ENCODE data around the gene CRELD2.

CRELD2 gene

DNA sequence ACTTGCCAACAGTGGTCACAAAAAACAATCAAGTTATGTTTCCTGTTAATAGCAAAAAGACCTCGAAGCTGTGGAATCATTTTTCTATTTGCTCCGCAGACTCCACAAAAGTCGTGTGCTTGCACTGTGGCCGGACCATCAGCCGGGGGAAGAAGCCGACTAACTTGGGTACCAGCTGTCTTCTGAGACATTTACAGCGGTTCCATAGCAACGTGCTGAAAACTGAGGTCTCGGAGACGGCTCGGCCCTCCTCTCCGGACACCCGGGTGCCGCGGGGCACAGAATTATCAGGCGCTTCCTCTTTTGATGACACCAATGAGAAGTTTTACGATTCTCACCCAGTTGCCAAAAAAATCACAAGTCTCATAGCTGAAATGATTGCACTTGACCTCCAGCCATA is 33.2 kb upstream of the CRELD2 start:
- POLR2A ChIA-PET: no interaction called here
- Histone ChIP-seq H3K4me1 (ENCODE audit: control insufficient read depth, insufficient read depth, low read length) (no peaks in the 10 kb centered on the region), H3K27ac (ENCODE audit: extremely low read depth, low read depth, low read length) (no peak overlapping the region), H3K9me3 (ENCODE audit: control insufficient read depth, insufficient read depth, low read depth, low read length) (0 out of 2 replicates have a peak, but pooled peaks cover 3% of the 10 kb centered on the region), H3K36me3 (ENCODE audit: control insufficient read depth in 2 of 2, insufficient read depth in 1 of 2, low read length in 2 of 2) (peaks cover 0 to 76% of the 10 kb centered on the region in 2 experiments), H3K4me3 (ENCODE audit: low read depth, low read length) (no peak overlapping the region)
- no peak for TF ChIP-seq ZNF157 (tag by site-specific recombination; IDR thresholded peaks at IDR 0.05)
- TF ChIP-seq ZNF600 (tag by site-specific recombination; IDR thresholded peaks at IDR 0.05): no peak
- TF ChIP-seq, protein P1, sequence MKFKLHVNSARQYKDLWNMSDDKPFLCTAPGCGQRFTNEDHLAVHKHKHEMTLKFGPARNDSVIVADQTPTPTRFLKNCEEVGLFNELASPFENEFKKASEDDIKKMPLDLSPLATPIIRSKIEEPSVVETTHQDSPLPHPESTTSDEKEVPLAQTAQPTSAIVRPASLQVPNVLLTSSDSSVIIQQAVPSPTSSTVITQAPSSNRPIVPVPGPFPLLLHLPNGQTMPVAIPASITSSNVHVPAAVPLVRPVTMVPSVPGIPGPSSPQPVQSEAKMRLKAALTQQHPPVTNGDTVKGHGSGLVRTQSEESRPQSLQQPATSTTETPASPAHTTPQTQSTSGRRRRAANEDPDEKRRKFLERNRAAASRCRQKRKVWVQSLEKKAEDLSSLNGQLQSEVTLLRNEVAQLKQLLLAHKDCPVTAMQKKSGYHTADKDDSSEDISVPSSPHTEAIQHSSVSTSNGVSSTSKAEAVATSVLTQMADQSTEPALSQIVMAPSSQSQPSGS (tag by site-specific recombination; IDR thresholded peaks at IDR 0.05; ENCODE audit: low read depth): no peak
- no peak for TF ChIP-seq ZBTB8A (tag by site-specific recombination; IDR thresholded peaks at IDR 0.05)
- no peak for TF ChIP-seq GLI4 (tag by site-specific recombination; IDR thresholded peaks at IDR 0.05)
- TF ChIP-seq, protein P2, sequence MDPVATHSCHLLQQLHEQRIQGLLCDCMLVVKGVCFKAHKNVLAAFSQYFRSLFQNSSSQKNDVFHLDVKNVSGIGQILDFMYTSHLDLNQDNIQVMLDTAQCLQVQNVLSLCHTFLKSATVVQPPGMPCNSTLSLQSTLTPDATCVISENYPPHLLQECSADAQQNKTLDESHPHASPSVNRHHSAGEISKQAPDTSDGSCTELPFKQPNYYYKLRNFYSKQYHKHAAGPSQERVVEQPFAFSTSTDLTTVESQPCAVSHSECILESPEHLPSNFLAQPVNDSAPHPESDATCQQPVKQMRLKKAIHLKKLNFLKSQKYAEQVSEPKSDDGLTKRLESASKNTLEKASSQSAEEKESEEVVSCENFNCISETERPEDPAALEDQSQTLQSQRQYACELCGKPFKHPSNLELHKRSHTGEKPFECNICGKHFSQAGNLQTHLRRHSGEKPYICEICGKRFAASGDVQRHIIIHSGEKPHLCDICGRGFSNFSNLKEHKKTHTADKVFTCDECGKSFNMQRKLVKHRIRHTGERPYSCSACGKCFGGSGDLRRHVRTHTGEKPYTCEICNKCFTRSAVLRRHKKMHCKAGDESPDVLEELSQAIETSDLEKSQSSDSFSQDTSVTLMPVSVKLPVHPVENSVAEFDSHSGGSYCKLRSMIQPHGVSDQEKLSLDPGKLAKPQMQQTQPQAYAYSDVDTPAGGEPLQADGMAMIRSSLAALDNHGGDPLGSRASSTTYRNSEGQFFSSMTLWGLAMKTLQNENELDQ (tag by site-specific recombination; IDR thresholded peaks at IDR 0.05; ENCODE audit: low read depth): no peak
- TF ChIP-seq ZNF560 (tag by site-specific recombination; IDR thresholded peaks at IDR 0.05; ENCODE audit: borderline replicate concordance): no peak
- CTCF ChIA-PET: no interaction called here

DNA sequence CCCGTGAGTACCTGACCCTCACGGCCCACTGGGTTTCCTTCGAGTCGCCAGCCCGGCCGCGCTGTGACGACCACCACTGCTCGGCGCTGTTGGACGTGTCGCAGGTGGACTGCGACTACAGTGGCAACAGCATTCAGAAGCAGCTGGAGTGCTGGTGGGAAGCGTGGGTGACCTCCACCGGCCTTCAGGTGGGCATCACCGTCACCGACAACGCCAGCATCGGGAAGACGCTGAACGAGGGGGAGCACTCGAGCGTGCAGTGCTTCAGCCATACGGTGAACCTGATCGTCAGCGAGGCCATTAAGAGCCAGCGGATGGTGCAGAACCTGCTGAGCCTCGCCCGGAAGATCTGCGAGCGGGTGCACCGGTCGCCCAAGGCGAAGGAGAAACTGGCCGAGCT is 32.6 kb upstream of the CRELD2 start:
- no peak overlapping the region for H3K27ac ChIP-seq (ENCODE audit: extremely low read depth, low read depth, low read length)
- no peaks in the 10 kb centered on the region for H3K4me1 ChIP-seq (ENCODE audit: control insufficient read depth, insufficient read depth, low read length)
- ChIA-PET CTCF (no interaction called here), POLR2A (no interaction called here)
- no peak overlapping the region for H3K4me3 ChIP-seq (ENCODE audit: low read depth, low read length)
- H3K36me3 ChIP-seq (ENCODE audit: control insufficient read depth in 2 of 2, insufficient read depth in 1 of 2, low read length in 2 of 2): peaks cover 0 to 81% of the 10 kb centered on the region in 2 experiments
- no peak for TF ChIP-seq KLF16 (tag by site-specific recombination; IDR thresholded peaks at IDR 0.05)
- TF ChIP-seq, protein P3, sequence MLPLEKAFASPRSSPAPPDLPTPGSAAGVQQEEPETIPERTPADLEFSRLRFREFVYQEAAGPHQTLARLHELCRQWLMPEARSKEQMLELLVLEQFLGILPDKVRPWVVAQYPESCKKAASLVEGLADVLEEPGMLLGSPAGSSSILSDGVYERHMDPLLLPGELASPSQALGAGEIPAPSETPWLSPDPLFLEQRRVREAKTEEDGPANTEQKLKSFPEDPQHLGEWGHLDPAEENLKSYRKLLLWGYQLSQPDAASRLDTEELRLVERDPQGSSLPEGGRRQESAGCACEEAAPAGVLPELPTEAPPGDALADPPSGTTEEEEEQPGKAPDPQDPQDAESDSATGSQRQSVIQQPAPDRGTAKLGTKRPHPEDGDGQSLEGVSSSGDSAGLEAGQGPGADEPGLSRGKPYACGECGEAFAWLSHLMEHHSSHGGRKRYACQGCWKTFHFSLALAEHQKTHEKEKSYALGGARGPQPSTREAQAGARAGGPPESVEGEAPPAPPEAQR (tag by site-specific recombination; IDR thresholded peaks at IDR 0.05): no peak
- no peak for TF ChIP-seq GFI1B (tag by site-specific recombination; IDR thresholded peaks at IDR 0.05)
- no peak for TF ChIP-seq PRDM1 (tag by site-specific recombination; IDR thresholded peaks at IDR 0.05)
- TF ChIP-seq SCRT2 (tag by site-specific recombination; IDR thresholded peaks at IDR 0.05): no peak
- TF ChIP-seq ZSCAN30 (tag by site-specific recombination; IDR thresholded peaks at IDR 0.05): no peak
- no peak for TF ChIP-seq ZNF514 (tag by site-specific recombination; IDR thresholded peaks at IDR 0.05)
- TF ChIP-seq ZNF202 (tag by site-specific recombination; IDR thresholded peaks at IDR 0.05; ENCODE audit: borderline replicate concordance): no peak
- no peak for TF ChIP-seq ZNF555 (tag by site-specific recombination; conservative IDR thresholded peaks at IDR 0.05)
- no peak for TF ChIP-seq ZNF324 (tag by site-specific recombination; IDR thresholded peaks at IDR 0.05)
- TF ChIP-seq ZBTB21 (tag by site-specific recombination; IDR thresholded peaks at IDR 0.05): no peak
- no peak for TF ChIP-seq ZNF530 (tag by site-specific recombination; IDR thresholded peaks at IDR 0.05; ENCODE audit: low read depth)
- no peak for TF ChIP-seq ZNF747 (tag by site-specific recombination; IDR thresholded peaks at IDR 0.05)
- TF ChIP-seq, protein P4, sequence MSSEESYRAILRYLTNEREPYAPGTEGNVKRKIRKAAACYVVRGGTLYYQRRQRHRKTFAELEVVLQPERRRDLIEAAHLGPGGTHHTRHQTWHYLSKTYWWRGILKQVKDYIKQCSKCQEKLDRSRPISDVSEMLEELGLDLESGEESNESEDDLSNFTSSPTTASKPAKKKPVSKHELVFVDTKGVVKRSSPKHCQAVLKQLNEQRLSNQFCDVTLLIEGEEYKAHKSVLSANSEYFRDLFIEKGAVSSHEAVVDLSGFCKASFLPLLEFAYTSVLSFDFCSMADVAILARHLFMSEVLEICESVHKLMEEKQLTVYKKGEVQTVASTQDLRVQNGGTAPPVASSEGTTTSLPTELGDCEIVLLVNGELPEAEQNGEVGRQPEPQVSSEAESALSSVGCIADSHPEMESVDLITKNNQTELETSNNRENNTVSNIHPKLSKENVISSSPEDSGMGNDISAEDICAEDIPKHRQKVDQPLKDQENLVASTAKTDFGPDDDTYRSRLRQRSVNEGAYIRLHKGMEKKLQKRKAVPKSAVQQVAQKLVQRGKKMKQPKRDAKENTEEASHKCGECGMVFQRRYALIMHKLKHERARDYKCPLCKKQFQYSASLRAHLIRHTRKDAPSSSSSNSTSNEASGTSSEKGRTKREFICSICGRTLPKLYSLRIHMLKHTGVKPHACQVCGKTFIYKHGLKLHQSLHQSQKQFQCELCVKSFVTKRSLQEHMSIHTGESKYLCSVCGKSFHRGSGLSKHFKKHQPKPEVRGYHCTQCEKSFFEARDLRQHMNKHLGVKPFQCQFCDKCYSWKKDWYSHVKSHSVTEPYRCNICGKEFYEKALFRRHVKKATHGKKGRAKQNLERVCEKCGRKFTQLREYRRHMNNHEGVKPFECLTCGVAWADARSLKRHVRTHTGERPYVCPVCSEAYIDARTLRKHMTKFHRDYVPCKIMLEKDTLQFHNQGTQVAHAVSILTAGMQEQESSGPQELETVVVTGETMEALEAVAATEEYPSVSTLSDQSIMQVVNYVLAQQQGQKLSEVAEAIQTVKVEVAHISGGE (tag by site-specific recombination; conservative IDR thresholded peaks at IDR 0.05; ENCODE audit: low read depth): no peak
- 0 out of 2 replicates have a peak, but pooled peaks cover 3% of the 10 kb centered on the region for H3K9me3 ChIP-seq (ENCODE audit: control insufficient read depth, insufficient read depth, low read depth, low read length)

All from HEK293 (cell line).